ENCODE results near the gene MYO1A. TPM values are rescaled to one million over a fixed set of nuclear protein-coding genes. Genes with fewer than 3 reads are reported as not detected.

MYO1A gene
- total and polyA plus RNA-seq, 2 donors (not counting 1 experiment from before 2014, with no cell fraction given) = 0.55 to 1.3 TPM

GRCh38 chr12:57087010-57087690 is 37.2 kb upstream of the MYO1A start:
- peak overlapping the region; percentile 76 to 100 (median 87) for H3K4me3 ChIP-seq (ENCODE audit: control extremely low read depth in 1 of 5, extremely low read depth in 1 of 5, insufficient read depth in 1 of 5, low read depth in 2 of 5, low read length in 4 of 5)
- POLR2A ChIA-PET = interaction anchor here (0.6 to 4.8 kb wide), 8 partner anchors 8 to 491 kb away, joined by 3 to 139 read pairs (median 7); partner anchors contain the start of genes NEMP1, PTGES3 and STAT6
- H3K27me3 Mint-ChIP-seq = no peaks in the 10 kb centered on the region
- peaks cover 0 to 7% of the 10 kb centered on the region in 2 experiments for H3K36me3 ChIP-seq (replicated peaks in 1 of 2; ENCODE audit: control extremely low read depth in 1 of 2, control insufficient read depth in 1 of 2, extremely low read depth in 1 of 2, insufficient read depth in 2 of 2, low read length in 1 of 2)
- H3K9me3 ChIP-seq (ENCODE audit: control extremely low read depth in 1 of 3, control insufficient read depth in 2 of 3, insufficient read depth in 1 of 3, low read length in 2 of 3) = no peaks in the 10 kb centered on the region
- H3K27ac ChIP-seq (ENCODE audit: low read length in 2 of 2) = peak overlapping the region; percentile 98 to 99
- H3K4me3 Mint-ChIP-seq = peak overlapping the region; percentile 92
- ATAC-seq (ENCODE audit: low read depth) (peak; percentile 42), DNase-seq (peak; percentile 95)
- intact Hi-C loops (cut with micrococcal nuclease) = loop anchor here (1.0 to 10.0 kb wide), 7 partner anchors 8 to 668 kb away; partner anchors contain the start of genes BAZ2A, CDK4, DDIT3 and LRP1
- peaks cover 16% of the 10 kb centered on the region for H3K79me2 ChIP-seq (ENCODE audit: control insufficient read depth, insufficient read depth, low read length)
- H3K4me2 ChIP-seq (replicated peaks; ENCODE audit: low read depth, low read length, poor library complexity, severe bottlenecking) = peak overlapping the region; percentile 90
- H3K4me1 Mint-ChIP-seq = peaks cover 45% of the 10 kb centered on the region
- no peaks in the 10 kb centered on the region for H3K9me3 Mint-ChIP-seq (ENCODE audit: insufficient read depth)
- CTCF ChIA-PET = interaction anchor here (15.0 to 18.5 kb wide), 2 partner anchors 13 to 19 kb away, joined by 246 to 406 read pairs; partner anchors contain the start of genes NEMP1 and STAT6
- H2AFZ ChIP-seq (ENCODE audit: insufficient read depth, low read depth, low read length, poor library complexity, severe bottlenecking) = peak overlapping the region; percentile 61
- H3K27ac Mint-ChIP-seq = peak overlapping the region; percentile 91
- TF ChIP-seq CTCF (IDR thresholded peaks at IDR 0.05) = no peak
- TF ChIP-seq EZH2 (IDR thresholded peaks at IDR 0.05; ENCODE audit: borderline replicate concordance, insufficient read depth, low read depth, low read length, poor library complexity, severe bottlenecking) = no peak
- WGBS (ENCODE audit: insufficient coverage) = under 1% methylated on average over 24 of the region's 52 CpGs
- H3K4me1 ChIP-seq (ENCODE audit: control insufficient read depth in 2 of 2, insufficient read depth in 2 of 2, low read length in 2 of 2) = peaks cover 11 to 30% of the 10 kb centered on the region in 2 donors
- peak overlapping the region; percentile 96 for H3K9ac ChIP-seq (ENCODE audit: low read length)
- H3K27me3 ChIP-seq (replicated peaks in 1 of 4; ENCODE audit: control extremely low read depth in 1 of 4, control insufficient read depth in 3 of 4, insufficient read depth in 4 of 4, low read length in 3 of 4) = no peaks in the 10 kb centered on the region
- no peaks in the 10 kb centered on the region for H4K20me1 ChIP-seq (ENCODE audit: control insufficient read depth, insufficient read depth, low read length, poor library complexity, severe bottlenecking)

Measured in B cell (primary cell).